GM12874 (cell line): ENCODE data around the gene CD37.

Experiments used
- TF ChIP-seq, protein P1 (sequence below): IDR thresholded peaks from 2 replicates; pipeline ENCODE4 v1.5.1; 2011; ENCODE audit warnings: low read depth, mild to moderate bottlenecking, control low read depth, low read length, moderate library complexity; ENCODE audit not compliant: insufficient read depth

The CD37 gene, protein sequence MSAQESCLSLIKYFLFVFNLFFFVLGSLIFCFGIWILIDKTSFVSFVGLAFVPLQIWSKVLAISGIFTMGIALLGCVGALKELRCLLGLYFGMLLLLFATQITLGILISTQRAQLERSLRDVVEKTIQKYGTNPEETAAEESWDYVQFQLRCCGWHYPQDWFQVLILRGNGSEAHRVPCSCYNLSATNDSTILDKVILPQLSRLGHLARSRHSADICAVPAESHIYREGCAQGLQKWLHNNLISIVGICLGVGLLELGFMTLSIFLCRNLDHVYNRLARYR

DNA sequence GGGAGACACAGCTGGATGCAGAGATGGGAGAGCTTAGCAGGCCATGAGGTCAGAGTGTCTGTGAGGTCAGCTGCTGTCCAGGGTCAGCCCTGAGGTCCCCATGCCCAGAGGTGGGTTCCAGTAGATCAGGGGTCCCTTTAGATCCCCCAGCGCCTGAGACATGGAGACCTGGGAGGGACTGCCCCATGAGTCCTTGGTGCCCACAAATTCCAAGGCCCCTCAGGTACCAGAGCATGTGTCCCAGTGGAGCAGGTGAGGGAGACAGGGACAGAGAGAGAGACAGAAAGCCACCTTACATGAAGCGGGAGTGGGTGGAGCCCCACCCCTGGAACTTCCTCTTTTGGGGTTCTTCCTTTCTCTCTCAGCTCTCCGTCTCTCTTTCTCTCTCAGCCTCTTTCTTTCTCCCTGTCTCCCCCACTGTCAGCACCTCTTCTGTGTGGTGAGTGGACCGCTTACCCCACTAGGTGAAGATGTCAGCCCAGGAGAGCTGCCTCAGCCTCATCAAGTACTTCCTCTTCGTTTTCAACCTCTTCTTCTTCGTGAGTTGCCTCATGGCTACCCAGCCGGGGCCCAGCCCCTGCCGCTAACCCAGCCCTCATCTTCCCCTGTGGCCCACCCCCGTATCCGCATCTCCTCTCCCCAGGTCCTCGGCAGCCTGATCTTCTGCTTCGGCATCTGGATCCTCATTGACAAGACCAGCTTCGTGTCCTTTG, at the start of gene CD37:
Gene CD37 (plus strand): TSS at position 336 of the 713 bp plus-strand sequence. CDS start 135 bp downstream, at position 471.
- TF ChIP-seq, protein P1, sequence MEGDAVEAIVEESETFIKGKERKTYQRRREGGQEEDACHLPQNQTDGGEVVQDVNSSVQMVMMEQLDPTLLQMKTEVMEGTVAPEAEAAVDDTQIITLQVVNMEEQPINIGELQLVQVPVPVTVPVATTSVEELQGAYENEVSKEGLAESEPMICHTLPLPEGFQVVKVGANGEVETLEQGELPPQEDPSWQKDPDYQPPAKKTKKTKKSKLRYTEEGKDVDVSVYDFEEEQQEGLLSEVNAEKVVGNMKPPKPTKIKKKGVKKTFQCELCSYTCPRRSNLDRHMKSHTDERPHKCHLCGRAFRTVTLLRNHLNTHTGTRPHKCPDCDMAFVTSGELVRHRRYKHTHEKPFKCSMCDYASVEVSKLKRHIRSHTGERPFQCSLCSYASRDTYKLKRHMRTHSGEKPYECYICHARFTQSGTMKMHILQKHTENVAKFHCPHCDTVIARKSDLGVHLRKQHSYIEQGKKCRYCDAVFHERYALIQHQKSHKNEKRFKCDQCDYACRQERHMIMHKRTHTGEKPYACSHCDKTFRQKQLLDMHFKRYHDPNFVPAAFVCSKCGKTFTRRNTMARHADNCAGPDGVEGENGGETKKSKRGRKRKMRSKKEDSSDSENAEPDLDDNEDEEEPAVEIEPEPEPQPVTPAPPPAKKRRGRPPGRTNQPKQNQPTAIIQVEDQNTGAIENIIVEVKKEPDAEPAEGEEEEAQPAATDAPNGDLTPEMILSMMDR: no peak

DNA sequence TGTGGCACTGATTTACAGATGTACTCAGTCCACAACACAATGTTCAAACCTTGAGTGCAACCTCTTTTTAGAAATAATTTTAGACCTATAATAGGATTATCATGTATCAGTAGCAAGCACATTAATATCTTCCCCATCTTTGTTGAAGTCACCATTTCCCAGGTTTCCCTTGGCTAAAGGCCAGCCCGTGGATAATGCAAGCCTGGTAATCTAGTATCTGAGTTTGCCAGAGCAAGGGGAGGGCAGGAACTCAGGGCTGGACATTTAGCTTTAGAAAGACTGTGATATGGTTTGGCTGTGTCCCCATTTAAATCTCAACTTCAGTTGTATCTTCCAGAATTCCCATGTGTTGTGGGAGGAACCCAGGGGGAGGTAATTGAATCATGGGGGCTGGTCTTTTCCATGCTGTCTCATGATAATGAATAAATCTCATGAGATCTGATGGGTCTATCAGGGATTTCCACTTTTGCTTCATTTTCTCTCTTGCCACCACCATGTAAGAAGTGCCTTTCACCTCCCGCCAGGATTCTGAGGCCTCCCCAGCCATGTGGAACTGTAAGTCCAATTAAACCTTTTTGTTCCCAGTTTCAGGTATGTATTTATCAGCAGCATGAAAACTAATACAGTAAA, 48.0 kb upstream of the CD37 start:
- TF ChIP-seq, protein P1: no peak

DNA sequence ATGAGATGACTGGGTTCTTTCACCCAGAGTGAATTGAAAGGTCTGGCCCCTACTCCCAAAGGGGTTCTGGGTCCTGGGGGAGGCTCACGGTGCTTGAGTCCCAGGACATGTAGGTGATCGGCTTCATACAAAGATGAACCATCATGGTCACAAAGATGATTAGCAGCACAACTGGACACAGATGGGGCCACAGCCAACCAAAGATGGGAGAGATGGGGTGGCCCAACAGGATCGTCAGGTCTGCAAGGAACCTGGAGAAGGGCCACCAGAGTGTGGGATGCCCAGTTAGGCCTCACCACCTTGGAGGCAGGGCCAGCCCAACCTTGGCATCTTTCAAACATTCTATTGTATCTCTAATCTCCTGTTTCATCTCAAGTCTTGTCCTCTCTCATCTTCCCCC, 44.7 kb upstream of the CD37 start:
- TF ChIP-seq, protein P1: no peak

DNA sequence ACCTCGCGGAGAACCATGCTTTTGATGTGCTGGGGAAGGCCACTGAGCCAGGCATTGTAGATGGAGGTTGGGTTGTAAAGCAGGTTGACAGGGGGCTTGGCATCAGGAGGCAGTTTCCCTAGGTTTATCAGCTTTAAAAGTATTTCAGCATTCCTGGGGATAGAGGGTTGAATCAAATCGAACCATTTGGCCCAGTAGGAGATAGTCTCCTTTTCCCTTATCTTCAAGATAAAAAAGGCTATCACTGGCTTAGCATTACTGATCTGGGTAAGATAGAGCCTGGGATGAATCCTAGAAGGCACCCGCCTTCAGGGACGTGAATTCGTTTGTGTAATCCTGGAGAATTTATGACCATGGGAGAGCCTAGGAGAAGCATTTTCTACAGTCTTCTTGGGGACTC, 40.8 kb upstream of the CD37 start:
- TF ChIP-seq, protein P1: no peak

DNA sequence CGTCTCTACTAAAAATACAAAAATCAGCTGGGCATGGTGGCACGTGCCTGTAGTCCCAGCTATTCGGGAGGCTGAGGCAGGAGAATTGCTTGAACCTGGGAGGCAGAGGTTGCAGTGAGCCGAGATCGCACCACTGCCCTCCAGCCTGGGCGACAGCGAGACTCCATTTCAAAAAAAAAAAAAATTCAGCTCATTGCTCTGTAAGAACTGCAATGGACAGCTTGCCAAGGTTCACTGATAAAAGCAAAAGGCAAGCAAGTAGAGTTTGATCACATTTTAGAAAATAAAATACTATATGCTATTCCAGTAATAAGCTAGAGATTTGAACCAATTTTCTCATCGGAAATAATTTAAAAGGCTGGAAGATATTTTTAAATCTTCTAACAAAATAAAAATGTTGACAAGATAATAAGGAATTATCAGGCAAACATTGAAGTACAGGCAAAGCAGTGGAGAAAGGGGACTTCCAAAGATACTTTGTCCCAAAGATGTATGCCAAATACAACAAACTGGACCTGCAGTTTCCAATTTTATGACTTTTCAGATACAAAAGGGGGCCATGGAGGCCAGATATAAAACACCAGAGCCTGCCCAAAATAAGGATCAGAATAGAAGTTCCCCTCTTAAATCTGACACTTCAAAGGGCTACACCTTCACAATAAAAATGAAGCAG, 39.9 kb upstream of the CD37 start:
- TF ChIP-seq, protein P1: no peak

DNA sequence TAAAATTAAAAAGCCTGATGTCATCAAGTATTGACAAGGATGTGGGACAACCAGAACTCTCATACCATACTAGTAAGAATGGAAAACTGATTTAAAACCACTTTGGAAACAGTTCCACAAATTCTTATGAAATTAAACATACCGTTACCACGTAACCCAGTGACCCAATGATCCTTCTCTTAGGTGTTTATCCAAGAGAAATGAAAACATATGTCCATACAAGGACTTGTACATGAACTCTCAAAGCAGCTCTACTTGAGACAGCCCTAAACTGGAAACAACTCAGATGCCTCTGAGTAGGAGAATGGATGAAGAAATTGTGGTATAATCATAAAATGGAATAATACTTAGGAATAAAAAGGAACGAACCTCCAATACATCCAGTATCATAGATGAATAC, 37.8 kb upstream of the CD37 start:
- TF ChIP-seq, protein P1: no peak
